ENCODE data around the gene STX4.

Gene STX4

DNA sequence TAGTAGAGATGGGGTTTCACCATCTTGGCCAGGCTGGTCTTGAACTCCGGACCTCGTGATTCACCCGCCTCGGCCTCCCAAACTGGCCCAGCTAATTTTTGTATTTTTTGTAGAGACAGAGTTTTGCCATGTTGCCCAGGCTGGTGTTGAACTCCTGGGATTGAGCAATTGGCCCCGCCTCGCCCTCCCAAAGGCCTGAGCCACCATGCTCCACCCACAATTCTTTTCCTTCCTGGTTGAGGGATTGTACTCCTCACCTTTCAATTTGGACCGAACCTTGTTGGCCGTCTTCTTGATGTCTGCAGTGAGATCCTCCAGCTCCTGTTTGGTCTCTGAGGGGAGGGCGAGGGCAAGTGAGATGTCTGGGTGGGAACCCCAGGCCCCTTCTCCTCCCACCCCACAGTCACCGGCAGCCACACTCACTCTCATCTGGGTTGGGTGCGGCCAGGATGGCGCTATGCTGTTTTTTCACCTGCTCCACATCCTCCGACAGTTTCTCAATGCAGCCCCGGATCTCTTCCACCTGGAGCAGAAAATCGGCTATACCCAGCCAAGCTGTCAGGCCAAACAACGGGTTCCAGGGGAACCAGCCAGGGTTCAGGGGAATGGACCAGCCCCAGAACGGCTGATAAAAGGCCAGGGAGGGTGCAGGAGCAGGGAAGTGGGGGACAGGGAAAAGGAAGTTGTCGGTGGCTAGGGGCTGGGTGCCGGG is 32.5 kb upstream of the STX4 start:
- TF ChIP-seq TAF1 (IDR thresholded peaks at IDR 0.05; ENCODE audit: borderline replicate concordance, insufficient read depth, low read length) (no peak), FOXP2 (optimal IDR thresholded peaks at IDR 0.05; ENCODE audit: borderline replicate concordance, extremely low read depth, extremely low read length, insufficient read depth) (no peak), SIN3A (IDR thresholded peaks at IDR 0.05; ENCODE audit: borderline replicate concordance, insufficient read depth, low read length) (no peak), POLR2AphosphoS5 (IDR thresholded peaks at IDR 0.05; ENCODE audit: low read depth, low read length) (no peak)
- TF ChIP-seq, protein P1, sequence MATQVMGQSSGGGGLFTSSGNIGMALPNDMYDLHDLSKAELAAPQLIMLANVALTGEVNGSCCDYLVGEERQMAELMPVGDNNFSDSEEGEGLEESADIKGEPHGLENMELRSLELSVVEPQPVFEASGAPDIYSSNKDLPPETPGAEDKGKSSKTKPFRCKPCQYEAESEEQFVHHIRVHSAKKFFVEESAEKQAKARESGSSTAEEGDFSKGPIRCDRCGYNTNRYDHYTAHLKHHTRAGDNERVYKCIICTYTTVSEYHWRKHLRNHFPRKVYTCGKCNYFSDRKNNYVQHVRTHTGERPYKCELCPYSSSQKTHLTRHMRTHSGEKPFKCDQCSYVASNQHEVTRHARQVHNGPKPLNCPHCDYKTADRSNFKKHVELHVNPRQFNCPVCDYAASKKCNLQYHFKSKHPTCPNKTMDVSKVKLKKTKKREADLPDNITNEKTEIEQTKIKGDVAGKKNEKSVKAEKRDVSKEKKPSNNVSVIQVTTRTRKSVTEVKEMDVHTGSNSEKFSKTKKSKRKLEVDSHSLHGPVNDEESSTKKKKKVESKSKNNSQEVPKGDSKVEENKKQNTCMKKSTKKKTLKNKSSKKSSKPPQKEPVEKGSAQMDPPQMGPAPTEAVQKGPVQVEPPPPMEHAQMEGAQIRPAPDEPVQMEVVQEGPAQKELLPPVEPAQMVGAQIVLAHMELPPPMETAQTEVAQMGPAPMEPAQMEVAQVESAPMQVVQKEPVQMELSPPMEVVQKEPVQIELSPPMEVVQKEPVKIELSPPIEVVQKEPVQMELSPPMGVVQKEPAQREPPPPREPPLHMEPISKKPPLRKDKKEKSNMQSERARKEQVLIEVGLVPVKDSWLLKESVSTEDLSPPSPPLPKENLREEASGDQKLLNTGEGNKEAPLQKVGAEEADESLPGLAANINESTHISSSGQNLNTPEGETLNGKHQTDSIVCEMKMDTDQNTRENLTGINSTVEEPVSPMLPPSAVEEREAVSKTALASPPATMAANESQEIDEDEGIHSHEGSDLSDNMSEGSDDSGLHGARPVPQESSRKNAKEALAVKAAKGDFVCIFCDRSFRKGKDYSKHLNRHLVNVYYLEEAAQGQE (IDR thresholded peaks at IDR 0.05; ENCODE audit: insufficient read depth in 1 of 2, low read depth in 2 of 2, low read length in 2 of 2): no peak

DNA sequence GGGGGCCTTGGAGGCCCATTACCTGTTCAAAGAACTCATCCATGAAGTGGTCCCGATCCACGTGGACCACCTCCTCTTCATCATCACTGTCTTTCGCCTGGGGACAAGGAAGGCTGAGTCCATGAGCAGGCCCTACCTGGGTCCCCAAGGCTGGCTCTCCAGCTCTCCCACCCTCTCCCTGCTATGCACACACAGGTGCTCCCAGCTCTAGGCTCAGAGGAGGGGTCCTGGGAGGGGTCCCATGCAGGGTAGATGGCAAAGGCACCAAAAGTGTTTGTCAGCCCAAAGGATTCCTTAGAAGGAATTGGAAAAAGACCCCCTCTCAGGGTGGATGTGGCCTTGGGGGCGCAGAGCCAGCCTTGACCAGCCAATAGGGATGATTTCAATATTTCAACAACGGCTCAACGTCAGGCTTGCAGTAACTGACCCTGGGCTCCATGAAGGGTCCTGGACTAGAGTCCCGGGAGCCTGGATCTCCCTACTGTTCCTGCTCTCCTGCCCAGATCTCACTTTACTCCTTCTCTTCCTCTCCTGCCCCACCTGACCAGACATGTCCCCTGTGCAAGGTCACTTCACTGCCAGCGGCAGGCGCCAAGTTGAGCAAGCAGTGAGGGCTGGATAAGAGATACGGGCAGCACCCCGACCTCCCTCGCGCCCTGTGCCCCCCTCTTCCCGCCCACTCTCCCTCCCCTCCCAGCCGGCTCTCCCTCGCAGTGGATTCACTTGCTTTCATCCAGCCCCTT is 31.7 kb upstream of the STX4 start:
- TF ChIP-seq, protein P1 (IDR thresholded peaks at IDR 0.05; ENCODE audit: insufficient read depth in 1 of 2, low read depth in 2 of 2, low read length in 2 of 2): no peak
- TF ChIP-seq POLR2AphosphoS5 (IDR thresholded peaks at IDR 0.05; ENCODE audit: low read depth, low read length): no peak
- TF ChIP-seq SIN3A (IDR thresholded peaks at IDR 0.05; ENCODE audit: borderline replicate concordance, insufficient read depth, low read length): no peak
- no peak for TF ChIP-seq FOXP2 (optimal IDR thresholded peaks at IDR 0.05; ENCODE audit: borderline replicate concordance, extremely low read depth, extremely low read length, insufficient read depth)
- no peak for TF ChIP-seq TAF1 (IDR thresholded peaks at IDR 0.05; ENCODE audit: borderline replicate concordance, insufficient read depth, low read length)

DNA sequence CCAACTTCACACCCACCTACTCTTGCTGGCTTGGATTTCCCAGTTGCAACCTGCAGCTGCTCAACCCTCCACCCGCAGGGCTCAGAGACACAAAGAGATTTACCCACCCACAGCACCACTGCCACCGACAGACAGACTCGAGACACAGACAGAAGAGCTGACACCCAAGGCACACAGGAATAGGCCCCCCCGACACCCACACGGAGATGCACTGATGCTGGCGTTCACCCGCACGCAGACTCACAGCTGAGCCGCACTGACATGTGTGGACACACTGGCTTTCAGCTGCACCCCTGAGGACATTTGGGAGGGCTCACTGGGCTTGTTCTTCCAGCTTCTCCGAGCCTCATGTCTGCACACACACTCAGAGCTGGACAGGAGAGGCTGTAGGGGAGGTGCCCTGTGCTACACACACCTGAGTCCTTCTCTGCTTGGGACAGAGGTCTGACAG is 31.1 kb upstream of the STX4 start:
- TF ChIP-seq POLR2AphosphoS5 (IDR thresholded peaks at IDR 0.05; ENCODE audit: low read depth, low read length): no peak
- TF ChIP-seq, protein P1 (IDR thresholded peaks at IDR 0.05; ENCODE audit: insufficient read depth in 1 of 2, low read depth in 2 of 2, low read length in 2 of 2): no peak
- no peak for TF ChIP-seq FOXP2 (optimal IDR thresholded peaks at IDR 0.05; ENCODE audit: borderline replicate concordance, extremely low read depth, extremely low read length, insufficient read depth)

DNA sequence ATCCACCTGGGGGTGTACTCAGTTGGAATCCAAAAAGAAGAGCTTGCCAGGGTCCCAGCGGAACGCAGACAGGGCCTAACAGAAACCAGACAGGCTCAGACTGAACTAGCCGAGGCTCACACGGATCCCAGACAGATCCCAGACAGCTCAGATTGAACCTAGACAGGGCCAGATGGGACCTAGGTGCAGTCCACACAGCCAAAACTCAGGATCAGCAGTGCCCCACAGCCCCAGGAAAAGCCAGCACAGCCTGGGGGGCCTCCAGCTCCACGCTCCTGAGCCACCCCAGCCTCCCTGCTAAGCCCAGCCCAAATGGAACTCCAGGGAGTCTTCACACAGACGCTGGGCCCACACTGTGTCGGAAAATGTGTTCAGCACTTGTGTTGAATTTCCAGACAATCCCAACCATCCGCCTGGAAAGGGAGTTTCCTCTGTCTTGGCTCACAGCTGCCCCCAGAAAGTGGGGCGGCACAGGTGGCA is 30.5 kb upstream of the STX4 start:
- TF ChIP-seq, protein P1 (IDR thresholded peaks at IDR 0.05; ENCODE audit: insufficient read depth in 1 of 2, low read depth in 2 of 2, low read length in 2 of 2): no peak
- TF ChIP-seq TAF1 (IDR thresholded peaks at IDR 0.05; ENCODE audit: borderline replicate concordance, insufficient read depth, low read length): no peak
